Thyroid gland (tissue), 4 donors: ENCODE results near the gene ASB7.

ENCODE experiments used
- POLR2A ChIP-seq, 2 donors: fragments of 450-650 bp; IDR thresholded peaks; one replicate each; pipeline ENCODE4 v1.6.1; 2017; ENCODE audit warnings: antibody characterized with exemption in 2 of 2, mild to moderate bottlenecking in 2 of 2, moderate library complexity in 1 of 2
- TF ChIP-seq, protein P1 (sequence below), 6 experiments: fragments of 200-600 bp in 3 of 6; fragments of 450-650 bp in 3 of 6; sonication (generic) in 3 of 6; IDR thresholded peaks; one replicate each; pipeline ENCODE4 v1.5.1; 2016 to 2019; ENCODE audit warnings: antibody characterized with exemption in 6 of 6, mild to moderate bottlenecking in 2 of 6, inconsistent platforms in 1 of 6, moderate library complexity in 1 of 6

DNA sequence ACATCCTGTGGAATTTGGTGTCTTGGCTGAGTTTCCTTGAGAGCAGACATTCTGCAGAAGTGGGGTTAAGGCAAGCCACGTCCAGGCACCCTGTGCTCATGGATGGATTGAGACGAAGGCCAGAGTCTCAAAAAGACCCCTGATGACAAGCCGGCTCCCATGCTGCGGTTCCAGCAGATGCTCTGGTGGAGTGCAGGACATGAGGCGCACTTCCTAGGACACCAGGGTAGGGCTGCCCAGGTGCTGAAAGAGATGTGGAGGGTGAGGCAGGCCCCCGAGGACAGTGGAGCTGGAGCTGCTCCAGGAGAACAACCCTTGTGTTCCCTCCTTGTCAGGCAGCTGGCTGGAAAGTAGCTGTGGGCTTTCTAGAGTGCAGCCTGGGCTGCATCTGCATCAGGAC lies 81.0 kb downstream of the ASB7 start:
- no peak for TF ChIP-seq POLR2A (IDR thresholded peaks at IDR 0.05)
- TF ChIP-seq, protein P1, sequence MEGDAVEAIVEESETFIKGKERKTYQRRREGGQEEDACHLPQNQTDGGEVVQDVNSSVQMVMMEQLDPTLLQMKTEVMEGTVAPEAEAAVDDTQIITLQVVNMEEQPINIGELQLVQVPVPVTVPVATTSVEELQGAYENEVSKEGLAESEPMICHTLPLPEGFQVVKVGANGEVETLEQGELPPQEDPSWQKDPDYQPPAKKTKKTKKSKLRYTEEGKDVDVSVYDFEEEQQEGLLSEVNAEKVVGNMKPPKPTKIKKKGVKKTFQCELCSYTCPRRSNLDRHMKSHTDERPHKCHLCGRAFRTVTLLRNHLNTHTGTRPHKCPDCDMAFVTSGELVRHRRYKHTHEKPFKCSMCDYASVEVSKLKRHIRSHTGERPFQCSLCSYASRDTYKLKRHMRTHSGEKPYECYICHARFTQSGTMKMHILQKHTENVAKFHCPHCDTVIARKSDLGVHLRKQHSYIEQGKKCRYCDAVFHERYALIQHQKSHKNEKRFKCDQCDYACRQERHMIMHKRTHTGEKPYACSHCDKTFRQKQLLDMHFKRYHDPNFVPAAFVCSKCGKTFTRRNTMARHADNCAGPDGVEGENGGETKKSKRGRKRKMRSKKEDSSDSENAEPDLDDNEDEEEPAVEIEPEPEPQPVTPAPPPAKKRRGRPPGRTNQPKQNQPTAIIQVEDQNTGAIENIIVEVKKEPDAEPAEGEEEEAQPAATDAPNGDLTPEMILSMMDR (IDR thresholded peaks at IDR 0.05) = no peak
